CD4-positive, alpha-beta T cell treated with Interleukin-4 for 1 hour (primary cell): ENCODE results near the gene TTC9C.
"Not testable (repeated sequence)": the region's sequence is repeated elsewhere in the genome, so short reads cannot be mapped to it uniquely, and the experiment has no call there.

Source experiments
- DNase-seq, 2 donors: peaks; one replicate each; pipeline ENCODE4 v3.0.0-alpha.2; 2020 to 2022

The TTC9C gene

DNA sequence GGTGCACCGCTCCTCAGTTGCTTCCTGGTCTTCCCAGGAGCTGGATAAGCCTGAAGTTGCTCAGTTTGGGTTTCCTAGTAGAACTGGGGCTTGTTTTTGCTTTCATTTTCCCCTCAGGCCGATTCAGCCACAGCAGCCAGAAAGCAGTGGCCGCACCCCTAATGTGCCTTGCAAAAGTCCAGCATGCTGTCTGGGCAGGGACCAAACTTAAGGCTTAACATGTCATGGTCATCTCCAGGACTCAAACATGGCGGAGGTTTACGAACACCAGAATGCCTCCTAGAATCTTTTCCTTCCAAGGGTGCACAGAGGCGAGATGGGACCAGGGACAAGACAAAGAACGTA is 18.3 kb upstream of the TTC9C start:
- DNase-seq, result no peak

DNA sequence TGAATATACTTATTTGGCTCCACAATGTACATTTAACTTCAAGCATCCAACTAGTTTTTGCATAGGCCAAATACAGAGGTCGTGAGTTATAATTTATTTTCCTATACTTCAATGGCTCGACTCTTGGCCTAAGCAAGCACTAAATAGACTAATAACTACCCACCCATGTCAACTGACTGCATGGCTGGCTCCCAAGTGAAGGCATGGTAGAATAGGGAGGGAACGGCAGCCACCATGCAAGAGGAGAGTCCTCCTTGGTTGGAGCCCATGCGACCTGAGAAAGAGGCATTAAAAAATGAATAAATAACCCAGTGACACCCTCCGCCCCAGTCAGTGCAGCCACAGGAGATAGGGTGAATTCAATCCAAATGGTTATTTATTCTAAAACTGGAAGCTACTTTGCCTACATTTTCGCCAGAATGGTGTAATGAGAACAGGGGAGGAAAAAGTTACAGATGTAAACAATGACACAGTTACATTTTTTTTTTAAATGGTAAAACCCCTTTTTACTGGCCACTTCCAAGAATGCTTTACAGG is 15.9 kb upstream of the TTC9C start:
- no peak for DNase-seq

DNA sequence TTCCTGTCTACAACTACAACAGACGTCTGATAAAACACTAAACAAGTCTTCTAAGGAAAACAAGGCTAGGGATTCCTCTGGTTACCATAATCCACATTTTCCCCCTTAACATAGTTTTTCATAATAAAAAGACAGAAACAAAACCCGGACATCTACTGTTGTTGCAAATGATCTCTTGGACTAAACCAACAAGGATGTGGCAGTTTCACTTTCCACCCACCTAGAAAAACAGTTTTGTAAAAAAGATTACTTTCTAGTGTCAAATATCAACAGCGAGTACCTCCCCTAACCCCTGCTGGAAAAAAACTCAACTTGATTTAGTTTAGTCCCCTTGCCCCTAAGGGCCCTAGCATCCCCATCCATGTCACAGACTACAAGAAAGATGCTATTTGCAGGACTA is 15.4 kb upstream of the TTC9C start:
- no peak for DNase-seq

DNA sequence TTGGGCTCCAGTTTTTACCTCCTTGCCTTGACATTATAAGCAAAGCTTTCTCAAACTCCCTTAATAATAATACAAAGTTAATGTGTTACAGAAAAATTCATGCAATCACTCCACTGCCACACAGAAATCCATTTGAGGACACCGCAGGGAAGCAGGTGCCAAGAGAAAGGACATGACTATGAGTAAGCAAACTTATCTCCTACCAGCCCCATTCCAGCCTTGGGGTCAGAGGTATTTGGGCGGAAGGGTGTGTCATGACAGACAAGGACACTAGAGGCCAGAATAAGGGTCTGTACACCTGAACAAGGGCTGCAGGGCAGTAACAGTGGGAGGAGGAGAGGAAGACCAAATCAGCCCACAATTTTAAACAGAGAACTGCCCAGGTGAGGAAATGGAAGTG is 14.9 kb upstream of the TTC9C start:
- no peak for DNase-seq

DNA sequence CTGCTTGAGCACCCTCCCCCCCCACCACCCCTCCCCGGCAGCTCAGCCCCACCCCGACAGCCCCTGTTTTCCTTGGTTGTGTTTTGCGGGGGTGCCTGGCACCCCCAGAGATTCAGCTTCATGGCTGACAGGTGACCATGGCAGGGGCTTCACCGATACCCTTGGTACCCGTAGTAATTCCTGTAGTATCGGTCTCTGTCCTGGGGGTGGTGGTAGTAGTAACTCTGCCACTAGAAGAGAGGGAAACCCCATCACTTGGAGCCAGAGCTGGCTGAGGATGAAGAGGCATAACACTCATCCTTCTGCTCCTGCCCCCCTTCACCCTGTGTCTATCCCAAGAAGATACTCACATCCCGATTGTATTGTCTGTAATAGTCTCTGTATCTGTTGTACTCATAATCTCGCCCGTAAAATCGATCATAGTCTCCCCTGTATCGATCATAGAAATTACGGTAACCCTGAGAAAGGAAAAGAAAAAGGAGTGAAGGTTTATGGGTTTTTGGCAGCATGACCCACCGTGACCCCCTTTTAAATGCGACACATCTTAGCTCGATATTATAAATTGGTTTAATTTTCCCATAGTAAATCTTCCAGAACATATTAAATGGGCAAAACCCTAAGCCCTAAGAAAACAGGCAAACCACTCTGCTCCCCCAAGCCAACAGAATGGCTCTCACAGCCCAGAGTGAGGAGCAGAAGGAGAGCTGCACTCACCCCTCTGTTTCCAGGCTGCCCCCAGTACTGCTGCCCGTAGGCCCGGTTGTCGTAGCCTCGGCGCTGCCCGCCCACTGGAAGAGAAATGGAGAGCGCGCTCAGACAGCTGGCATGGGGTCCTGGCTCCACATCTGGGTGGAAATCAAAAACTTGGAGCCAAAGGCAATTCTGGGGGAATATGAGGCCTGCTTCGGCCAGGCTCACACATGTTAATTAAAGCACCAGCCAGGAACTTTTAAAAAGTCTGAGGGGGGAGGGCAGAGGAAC is 12.8 kb upstream of the TTC9C start:
- DNase-seq, result no peak

DNA sequence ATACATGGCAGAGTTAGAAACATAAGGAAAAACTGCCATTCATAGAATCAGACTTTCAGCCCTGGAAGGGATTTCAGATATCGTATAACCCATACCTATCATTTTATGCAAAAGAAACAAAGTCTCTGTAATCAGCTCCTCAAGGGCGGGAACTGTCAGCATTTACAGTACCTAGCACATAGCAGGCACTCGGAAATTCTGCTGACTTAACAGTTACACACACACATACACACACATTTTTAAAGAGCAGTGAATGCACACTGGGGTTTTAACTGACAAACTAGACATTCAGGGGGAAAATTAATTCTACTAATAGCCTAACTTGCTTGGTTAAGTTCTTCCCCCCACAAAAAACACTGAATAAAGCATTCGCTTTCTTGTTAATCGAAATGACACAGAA is 12.1 kb upstream of the TTC9C start:
- DNase-seq, result no peak

DNA sequence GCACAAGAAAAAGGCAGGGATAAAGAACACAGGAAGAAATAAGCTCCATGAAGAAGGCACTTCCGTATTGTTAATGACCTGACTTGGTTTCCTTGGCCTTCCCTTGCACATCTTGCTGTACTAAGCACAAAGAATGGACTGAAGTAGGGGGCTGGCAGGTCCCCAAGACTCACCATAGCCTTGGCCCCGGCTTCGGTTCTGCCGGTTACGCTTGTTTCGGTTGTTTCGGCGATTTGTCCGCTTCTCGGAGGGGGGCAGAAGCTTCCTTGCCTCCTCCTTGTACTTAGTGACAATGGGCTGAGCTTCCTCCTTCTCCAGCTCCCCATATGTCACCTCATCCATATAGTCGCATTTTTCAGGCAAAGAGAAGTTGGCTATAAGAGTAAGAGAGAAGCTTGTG is 11.5 kb upstream of the TTC9C start:
- DNase-seq, result no peak

DNA sequence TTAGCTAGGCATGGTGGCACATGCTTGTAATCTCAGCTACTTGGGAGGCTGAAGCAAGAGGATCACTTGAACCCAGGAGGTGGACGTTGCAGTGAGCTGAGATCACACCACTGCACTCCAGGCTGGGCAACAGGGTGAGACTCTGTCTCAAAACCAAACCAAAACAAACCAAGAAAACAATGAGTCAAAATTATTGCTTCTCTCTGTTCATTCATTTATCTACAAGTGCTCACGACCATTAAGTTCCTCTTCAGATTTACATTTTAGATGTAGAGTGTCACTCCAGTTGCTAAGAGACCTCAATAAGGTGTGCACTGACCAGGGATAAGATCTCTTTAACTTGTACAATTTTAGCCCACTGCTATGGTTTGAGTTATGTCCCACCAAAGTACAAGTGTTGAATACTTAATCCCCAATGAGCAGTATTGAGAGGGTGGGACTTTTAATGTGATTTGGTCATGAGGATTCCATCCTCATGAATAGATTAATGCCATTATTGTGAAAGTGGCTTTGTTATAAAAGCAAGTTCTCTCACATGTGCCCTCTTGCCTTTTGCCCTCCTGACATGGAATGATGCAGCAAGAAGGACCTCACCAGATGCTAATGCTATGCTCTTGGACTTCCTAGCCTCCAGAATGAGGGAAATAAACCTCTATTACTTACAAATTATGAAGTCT is 8.8 kb upstream of the TTC9C start:
- DNase-seq, result no peak

DNA sequence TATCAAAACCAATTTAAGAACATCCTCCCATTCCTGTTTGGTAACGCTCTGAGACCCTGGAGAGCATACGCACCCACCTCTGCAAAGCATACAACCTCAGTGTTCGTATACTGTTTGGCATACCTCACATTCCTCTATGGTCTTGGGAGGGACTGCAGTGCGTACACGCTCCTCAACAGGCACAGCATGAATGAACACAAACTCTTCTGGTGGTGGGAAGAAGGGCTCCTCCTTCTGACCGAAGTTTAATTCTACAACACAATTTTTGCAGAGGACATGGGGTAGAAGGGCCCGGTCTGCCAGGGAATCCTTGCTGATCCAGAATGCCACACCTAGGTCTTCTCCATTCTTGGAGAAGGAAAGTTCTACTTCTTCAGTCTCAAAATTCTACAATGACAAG is 6.3 kb upstream of the TTC9C start:
- no peak for DNase-seq

DNA sequence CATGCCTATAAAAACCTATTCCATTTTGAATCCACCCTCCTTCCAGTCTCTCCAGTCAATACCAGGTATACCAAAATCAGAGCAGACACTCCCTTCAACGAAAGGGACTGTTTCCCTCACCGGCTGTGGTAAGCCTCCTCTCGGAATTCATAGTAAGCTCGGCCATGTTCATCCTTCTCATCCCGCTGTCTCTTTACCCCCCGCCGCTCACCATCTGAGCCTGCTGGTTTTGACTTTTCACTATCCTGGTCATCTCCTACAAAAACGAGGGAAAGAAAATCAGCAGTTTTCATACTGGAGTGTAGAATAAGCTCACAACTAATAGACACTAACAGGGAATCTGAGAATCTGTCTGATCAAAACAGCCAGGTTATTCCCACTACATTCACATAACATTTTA is 4.1 kb upstream of the TTC9C start:
- DNase-seq, result no peak

DNA sequence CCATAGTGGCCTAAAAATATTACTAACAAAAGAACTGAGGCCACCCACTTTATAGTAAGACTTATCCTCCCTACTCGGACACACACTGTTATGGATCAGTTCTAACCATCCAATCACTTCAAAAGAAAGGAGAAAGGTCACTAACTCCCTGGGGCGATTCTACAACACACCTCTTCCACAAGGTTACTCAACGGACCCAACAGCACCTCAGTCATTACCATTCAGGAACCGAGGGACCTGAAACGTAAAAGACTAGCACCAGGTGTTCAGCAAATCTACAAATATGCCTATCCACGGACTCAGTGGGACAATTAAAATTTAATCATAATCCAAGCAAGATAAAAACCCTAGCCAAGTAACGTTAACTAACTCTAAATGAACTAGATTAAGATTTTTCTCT is 2.6 kb upstream of the TTC9C start:
- DNase-seq, result no peak

DNA sequence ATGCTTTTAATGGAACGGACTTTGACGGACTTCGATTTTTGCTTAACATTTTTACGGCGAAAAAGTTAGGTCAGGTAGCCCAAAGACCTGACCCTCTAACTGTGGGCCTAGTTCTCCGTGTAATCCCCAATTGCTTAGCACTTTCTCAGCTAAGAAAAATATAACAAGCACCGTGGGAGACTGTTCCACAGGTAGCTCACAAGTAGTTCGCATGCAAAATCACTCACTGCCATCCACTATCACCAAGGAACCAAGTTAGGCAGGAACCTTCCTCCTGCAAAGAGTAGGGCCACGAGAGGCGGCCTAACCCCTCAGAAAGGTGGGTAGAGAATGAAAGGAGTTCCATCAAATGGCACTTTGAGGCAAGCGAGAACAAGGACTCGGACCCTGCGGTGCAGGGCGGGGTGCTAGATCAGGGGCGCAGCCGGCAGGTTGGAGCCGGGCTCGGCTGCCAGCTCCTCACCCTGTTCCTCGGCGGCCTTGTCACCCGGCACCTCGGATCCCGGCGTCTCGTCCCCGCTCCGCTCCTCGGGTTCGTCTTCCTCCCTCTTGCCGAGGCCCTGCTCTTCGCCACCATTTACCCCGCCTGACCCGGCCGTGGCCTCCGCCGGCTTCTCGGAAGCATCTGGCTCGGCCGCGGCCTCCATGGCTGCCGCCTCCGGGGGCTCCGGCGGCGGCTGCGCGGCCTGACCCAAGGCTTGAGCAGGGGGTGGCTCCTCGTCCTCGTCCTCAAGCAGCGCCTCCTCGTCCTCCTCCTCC is 2.0 kb upstream of the TTC9C start:
- no peak for DNase-seq

DNA sequence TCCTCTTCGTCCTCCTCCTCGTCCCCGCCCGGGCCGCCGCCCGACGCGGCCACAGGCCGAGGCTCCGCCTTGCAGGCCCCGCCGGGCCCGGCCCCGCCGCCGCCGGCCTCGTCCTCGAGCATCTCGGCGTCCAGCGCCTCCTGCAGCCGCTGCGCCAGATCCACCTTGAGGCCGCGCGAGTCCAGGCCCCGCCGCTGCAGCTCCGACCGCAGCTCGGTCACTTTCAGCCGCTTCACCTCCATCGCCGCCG is 1.4 kb upstream of the TTC9C start:
- no peak for DNase-seq

DNA sequence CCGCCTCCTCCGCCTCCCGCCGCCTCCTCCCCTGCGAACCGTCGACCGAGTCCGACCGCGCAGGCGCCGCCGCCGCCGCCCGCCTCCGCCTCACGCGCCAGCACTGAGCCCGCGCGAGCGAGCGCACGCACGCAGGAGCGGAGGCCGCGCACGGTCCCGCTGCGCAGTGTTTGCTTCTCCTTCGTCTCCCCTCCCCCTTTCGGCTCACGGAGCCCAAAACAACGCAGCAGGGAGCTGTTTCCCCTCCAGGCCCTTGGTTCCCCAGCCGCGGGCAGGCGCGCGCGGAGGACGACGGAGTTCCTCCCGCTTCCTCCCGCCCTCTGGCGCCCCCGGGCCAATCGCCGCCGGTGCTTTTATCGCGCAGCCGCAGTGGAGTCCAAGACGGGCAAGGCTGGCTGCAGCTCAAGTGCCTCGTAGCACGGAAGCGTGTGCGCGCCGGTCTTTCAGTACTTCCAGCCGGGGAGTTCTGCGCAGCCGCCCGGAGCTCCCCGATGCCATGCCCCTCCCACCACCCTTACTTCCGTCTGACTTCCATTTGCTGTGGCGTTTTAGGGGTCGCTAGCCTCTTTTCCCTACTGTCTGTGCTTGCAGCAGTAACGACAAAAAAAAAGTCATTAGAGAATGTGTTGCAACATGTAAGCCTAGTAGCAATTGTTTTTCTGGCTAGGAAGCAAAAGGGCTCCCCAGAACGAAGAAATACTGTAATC is 968 bp upstream of the TTC9C start, which contains the start of gene HNRNPUL2:
HNRNPUL2 (minus strand) TSS at position 293 of the 707 bp plus-strand sequence. CDS start 301 bp downstream, outside the sequence.
- peak; percentile 99 for DNase-seq

DNA sequence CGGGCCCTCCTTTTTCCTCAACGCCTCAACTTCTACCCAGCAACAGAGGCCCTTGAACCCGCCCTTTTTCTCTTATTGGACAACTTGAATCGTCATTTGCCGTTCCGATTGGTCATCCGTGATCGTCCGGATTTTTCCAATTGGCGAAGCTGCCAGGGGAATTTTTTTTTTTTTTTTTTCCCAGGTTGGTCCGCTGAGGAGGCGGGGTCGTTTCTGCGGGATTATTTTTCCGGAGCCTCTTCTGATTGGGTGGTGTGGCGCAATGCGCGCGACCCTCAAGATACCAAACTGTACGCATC is 465 bp upstream of the TTC9C start:
- DNase-seq, result peak; percentile 93 to 97

DNA sequence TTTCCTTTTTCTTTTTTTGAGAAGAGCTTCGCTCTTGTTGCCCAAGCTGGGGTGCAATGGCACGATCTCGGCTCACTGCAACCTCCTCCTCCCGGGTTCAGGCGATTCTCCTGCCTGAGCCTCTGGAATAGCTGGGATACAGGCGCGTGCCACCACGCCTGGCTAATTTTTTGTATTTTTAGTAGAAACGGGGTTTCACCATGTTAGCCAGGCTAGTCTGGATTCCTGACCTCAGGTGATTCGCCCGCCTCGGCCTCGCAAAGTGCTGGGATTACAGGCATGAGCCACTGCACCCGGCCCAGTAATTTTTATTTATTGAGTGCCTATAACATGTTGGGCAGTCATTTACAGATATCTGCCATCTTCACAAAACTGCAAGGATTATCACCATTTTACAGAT is 1.8 kb downstream of the TTC9C start:
- DNase-seq, result not testable (repeated sequence)

DNA sequence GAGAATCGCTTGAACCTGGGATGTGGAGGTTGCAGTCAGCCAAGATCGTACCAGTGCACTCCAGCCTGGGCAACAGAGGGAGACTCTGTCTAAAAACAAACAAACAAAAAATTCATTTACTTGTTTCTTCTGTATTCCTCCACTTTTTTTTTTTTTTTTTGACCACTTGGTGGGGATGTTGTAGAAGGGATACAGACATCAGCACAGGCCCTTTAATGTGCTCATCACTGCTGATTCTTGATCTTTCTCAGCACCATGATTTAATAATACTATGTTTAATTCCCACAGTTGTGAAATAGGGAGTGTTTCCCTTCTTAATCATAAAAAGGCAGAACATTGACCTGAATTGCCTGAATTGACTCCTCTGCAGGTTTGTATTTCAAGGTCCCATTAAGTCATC is 4.5 kb downstream of the TTC9C start:
- no peak for DNase-seq

DNA sequence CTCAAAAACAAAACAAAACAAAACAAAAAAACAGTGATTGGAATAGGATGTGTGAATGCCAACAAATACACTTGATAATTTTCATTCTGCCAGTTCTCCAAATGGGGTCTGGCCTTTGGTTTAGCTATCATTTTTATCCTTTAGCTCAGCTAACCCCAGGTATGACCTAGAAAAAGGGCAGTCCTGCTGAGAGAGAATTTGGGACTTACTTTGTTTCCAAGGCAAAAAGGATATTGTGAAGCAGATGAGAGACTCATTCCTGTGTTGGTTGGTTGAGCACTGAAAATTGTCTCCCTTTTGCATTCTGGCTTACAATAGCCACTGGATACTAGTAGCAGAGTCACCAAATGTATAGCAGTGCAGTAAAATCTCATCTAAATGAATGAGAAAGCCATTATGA is 8.9 kb downstream of the TTC9C start:
- DNase-seq, result no peak

DNA sequence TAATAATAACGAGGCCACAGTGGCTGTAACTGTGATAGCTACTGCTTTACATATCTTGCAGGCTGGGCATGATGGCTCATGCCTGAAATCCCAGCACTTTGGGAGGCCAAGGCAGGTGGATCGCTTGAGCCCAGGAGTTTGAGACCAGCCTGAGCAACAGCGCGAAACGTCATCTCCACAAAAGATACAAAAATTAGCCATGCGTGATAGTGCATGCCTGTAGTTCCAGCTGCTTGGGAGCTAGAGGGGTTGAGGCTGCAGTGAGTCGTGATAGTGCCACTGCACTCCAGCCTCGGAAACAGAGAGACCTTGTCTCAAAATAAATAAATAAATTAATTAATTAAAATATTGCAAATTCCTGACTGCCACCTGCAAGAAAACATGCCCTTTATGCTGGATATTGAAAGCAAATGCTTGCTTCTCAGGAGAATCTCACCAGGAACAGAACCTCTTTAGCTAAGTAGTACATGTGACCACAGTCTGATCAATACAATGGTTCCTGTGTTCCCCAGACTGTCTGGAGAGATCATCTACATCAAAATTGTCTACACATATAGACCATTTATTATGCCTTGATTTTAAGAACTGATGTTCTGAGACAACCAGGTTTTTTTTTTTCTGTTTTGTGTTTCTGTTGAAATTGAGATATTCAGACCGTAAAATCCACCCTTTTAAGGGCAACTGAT is 19.3 kb downstream of the TTC9C start:
- DNase-seq, result no peak

DNA sequence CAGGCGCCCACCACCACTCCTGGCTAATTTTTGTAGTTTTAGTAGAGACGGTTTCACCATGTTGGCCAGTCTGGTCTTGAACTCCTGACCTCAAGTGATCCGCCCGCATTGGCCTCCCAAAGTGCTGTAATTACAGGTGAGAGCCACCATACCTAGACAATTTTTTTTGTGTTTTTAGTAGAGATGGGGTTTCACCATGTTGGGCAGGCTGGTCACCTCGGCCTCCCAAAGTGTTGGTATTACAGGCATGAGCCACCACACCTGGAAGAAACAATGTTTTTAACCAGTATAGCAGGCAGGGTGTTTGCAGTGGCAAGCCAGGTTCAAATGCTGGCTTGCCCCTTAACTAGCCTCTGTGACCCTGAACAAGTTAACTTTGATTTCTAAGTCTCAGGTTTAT is 21.6 kb downstream of the TTC9C start:
- DNase-seq, result not testable (repeated sequence)

DNA sequence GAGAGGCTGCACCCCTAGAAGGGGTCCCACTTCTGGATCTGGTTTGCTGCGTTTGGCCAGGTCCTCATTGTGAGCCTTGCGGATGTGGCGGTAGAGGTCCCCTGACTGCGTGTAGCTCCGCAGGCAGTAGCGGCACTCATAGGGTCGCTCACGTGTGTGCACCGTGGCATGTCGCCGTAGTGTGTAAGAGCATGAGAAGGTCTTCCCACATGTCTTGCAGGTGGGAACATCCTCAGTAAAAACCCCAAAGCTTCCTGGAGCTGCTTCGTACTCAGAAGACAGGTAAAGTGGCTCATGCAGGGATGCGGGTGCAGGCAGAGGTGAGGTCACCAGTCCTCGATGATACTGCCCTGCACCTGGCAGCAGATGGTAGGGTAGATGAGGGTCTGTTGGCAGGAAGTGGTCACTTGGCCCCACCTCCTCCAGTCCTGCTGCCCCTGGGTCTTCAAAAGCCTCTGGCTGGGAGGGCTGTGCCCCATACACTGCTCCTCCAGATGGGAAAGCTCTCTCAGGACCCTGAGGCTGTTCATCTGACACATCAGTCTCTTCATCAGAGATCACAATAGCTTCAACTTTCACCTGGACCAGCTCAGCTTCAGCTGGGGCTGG is 24.0 kb downstream of the TTC9C start:
- DNase-seq, result no peak
